H1 (cell line): ENCODE results near the gene R3HDM2. TPM values are rescaled to one million over a fixed set of nuclear protein-coding genes. Genes with fewer than 3 reads are reported as not detected.

Source experiments
- CTCF ChIA-PET: fragments of 300-600 bp; sonication (Branson Sonifier 250); formaldehyde crosslinking; loops from one replicate; lab custom pipeline; 2021; ENCODE audit not compliant: partially characterized antibody; lab: Charles Lee
- POLR2A ChIA-PET: fragments of 300-600 bp; sonication (Branson Sonifier 250); formaldehyde crosslinking; loops from one replicate; lab custom pipeline; 2021; ENCODE audit warnings: inconsistent platforms; ENCODE audit not compliant: partially characterized antibody; lab: Charles Lee
- DNase-seq, 2 experiments: peaks; one replicate each; pipeline versions ENCODE4 v3.0.0 to v3.0.0-alpha.2; 2010 to 2022; ENCODE audit warnings: low spot score in 2 of 2, low read depth in 1 of 2, mixed read lengths in 1 of 2
- FAIRE-seq: peaks from 2 replicates; lab custom pipeline; 2011; peaks lifted over from hg19 to GRCh38; lab: Jason Lieb, UNC
- H2AFZ ChIP-seq: 2 replicates; pipeline ENCODE4 v1.8.1; 2012; ENCODE audit warnings: low read length, inconsistent platforms
- H2AK5ac ChIP-seq: 2 replicates; pipeline ENCODE4 v1.6.1; 2013; ENCODE audit warnings: low read depth, low read length
- H2BK120ac ChIP-seq: replicated peaks from 2 replicates; pipeline ENCODE3; 2013; ENCODE audit warnings: low read depth, low read length, inconsistent platforms
- H2BK12ac ChIP-seq: 2 replicates; pipeline ENCODE4 v1.6.1; 2013; ENCODE audit warnings: low read depth, low read length
- H2BK15ac ChIP-seq: 2 replicates; pipeline ENCODE4 v1.6.1; 2013; ENCODE audit warnings: low read length
- H2BK20ac ChIP-seq: 2 replicates; pipeline ENCODE4 v1.6.1; 2013; ENCODE audit warnings: low read length
- H2BK5ac ChIP-seq: 2 replicates; pipeline ENCODE4 v1.6.1; 2013; ENCODE audit warnings: low read depth, low read length
- H3K14ac ChIP-seq: 2 replicates; pipeline ENCODE4 v1.6.1; 2013; ENCODE audit warnings: inconsistent platforms; ENCODE audit not compliant: insufficient read length
- H3K18ac ChIP-seq: 2 replicates; pipeline ENCODE4 v1.6.1; 2013; ENCODE audit warnings: low read length; ENCODE audit errors: extremely low read depth
- H3K23ac ChIP-seq: 2 replicates; pipeline ENCODE4 v1.6.1; 2013; ENCODE audit warnings: inconsistent platforms; ENCODE audit not compliant: insufficient read length
- H3K23me2 ChIP-seq: 2 replicates; pipeline ENCODE4 v1.6.1; 2013; ENCODE audit warnings: low read depth, low read length
- H3K27ac ChIP-seq: 2 replicates; pipeline ENCODE4 v1.6.1; 2011; ENCODE audit warnings: low read depth, low read length, inconsistent platforms
- H3K27me3 ChIP-seq, 4 experiments: replicated peaks in 1 of 4; 1 replicate in 1 of 4; 2 replicates in 3 of 4; pipeline versions ENCODE4 v1.6.1 to v1.8.1; 2011 to 2013; ENCODE audit warnings: low read length in 3 of 4, mild to moderate bottlenecking in 3 of 4, inconsistent platforms in 2 of 4, mixed read lengths in 2 of 4, moderate library complexity in 1 of 4; ENCODE audit not compliant: control insufficient read depth in 3 of 4, insufficient read depth in 3 of 4; ENCODE audit errors: extremely low read depth in 1 of 4
- H3K36me3 ChIP-seq, 4 experiments: 2 replicates each; pipeline versions ENCODE4 v1.6.1 to v1.8.1; 2011 to 2013; ENCODE audit warnings: mild to moderate bottlenecking in 4 of 4, low read length in 3 of 4, moderate library complexity in 2 of 4, control low read depth in 1 of 4, inconsistent platforms in 1 of 4; ENCODE audit not compliant: insufficient read depth in 4 of 4, control insufficient read depth in 2 of 4
- H3K4ac ChIP-seq: replicated peaks from 2 replicates; pipeline ENCODE3; 2013; ENCODE audit warnings: low read length, low read depth, mixed read lengths, inconsistent platforms; ENCODE audit not compliant: insufficient read length
- H3K4me1 ChIP-seq, 4 experiments: replicated peaks in 1 of 4; 1 replicate in 1 of 4; 2 replicates in 3 of 4; pipeline versions ENCODE4 v1.6.1 to v1.8.1; 2011 to 2013; ENCODE audit warnings: low read length in 3 of 4, inconsistent platforms in 2 of 4, mixed read lengths in 1 of 4; ENCODE audit not compliant: insufficient read depth in 4 of 4, control insufficient read depth in 3 of 4
- H3K4me2 ChIP-seq, 2 experiments: 2 replicates each; pipeline versions ENCODE4 v1.6.1 to v1.8.1; 2011 to 2013; ENCODE audit warnings: low read depth in 2 of 2, low read length in 2 of 2, control low read depth in 1 of 2, inconsistent platforms in 1 of 2, mild to moderate bottlenecking in 1 of 2; ENCODE audit not compliant: insufficient read depth in 1 of 2
- H3K4me3 ChIP-seq, 4 experiments: fragments of 200-600, 300-600 bp in 1 of 4; sonication (generic), shearing (Covaris generic), sonication (Bioruptor Twin) in 1 of 4; 2 replicates each; pipeline versions ENCODE4 v1.5.1 to v1.8.1; 2011 to 2016; ENCODE audit warnings: low read length in 4 of 4, low read depth in 3 of 4, control low read depth in 2 of 4, inconsistent platforms in 2 of 4, mild to moderate bottlenecking in 2 of 4, mixed read lengths in 1 of 4, moderate library complexity in 1 of 4; ENCODE audit not compliant: insufficient read depth in 2 of 4; ENCODE audit errors: extremely low read depth in 1 of 4
- H3K56ac ChIP-seq: replicated peaks from 2 replicates; pipeline ENCODE3; 2013; ENCODE audit warnings: low read depth, mild to moderate bottlenecking, mixed read lengths, low read length, inconsistent platforms; ENCODE audit not compliant: insufficient read length
- H3K79me1 ChIP-seq: 2 replicates; pipeline ENCODE4 v1.6.1; 2013; ENCODE audit warnings: low read depth, low read length, control low read depth
- H3K79me2 ChIP-seq, 2 experiments: 2 replicates each; pipeline versions ENCODE4 v1.6.1 to v1.8.1; 2012 to 2013; ENCODE audit warnings: low read length in 2 of 2, mild to moderate bottlenecking in 2 of 2, inconsistent platforms in 1 of 2; ENCODE audit not compliant: insufficient read depth in 2 of 2, control insufficient read depth in 1 of 2
- H3K9ac ChIP-seq, 4 experiments: replicated peaks in 1 of 4; 1 replicate in 1 of 4; 2 replicates in 3 of 4; pipeline versions ENCODE4 v1.6.1 to v1.8.1; 2011 to 2013; ENCODE audit warnings: low read depth in 3 of 4, low read length in 3 of 4, control low read depth in 2 of 4, mild to moderate bottlenecking in 2 of 4, moderate library complexity in 2 of 4, inconsistent platforms in 1 of 4; ENCODE audit errors: extremely low read depth in 1 of 4
- H3K9me3 ChIP-seq, 2 experiments: 2 replicates each; pipeline versions ENCODE4 v1.6.1 to v1.8.1; 2012 to 2013; ENCODE audit warnings: mild to moderate bottlenecking in 2 of 2, moderate library complexity in 2 of 2, control low read depth in 1 of 2, inconsistent platforms in 1 of 2, low read depth in 1 of 2, low read length in 1 of 2, mixed read lengths in 1 of 2; ENCODE audit not compliant: insufficient read depth in 2 of 2
- H4K20me1 ChIP-seq, 2 experiments: replicated peaks in 1 of 2; 2 replicates each; pipeline versions ENCODE3 to v1.8.1; 2011 to 2013; ENCODE audit warnings: inconsistent platforms in 2 of 2, low read length in 2 of 2, mild to moderate bottlenecking in 1 of 2; ENCODE audit not compliant: insufficient read depth in 2 of 2, control insufficient read depth in 1 of 2
- H4K5ac ChIP-seq: 2 replicates; pipeline ENCODE4 v1.6.1; 2013; ENCODE audit warnings: low read length, low read depth, mixed read lengths, inconsistent platforms; ENCODE audit not compliant: insufficient read length
- H4K8ac ChIP-seq: 2 replicates; pipeline ENCODE4 v1.8.0; 2013; ENCODE audit warnings: mild to moderate bottlenecking, moderate library complexity, low read length, inconsistent platforms; ENCODE audit not compliant: insufficient read depth; ENCODE audit errors: extremely low read depth
- H4K91ac ChIP-seq: replicated peaks from 2 replicates; pipeline ENCODE3; 2013; ENCODE audit warnings: low read length, mixed read lengths, inconsistent platforms; ENCODE audit not compliant: insufficient read length
- ATF3 ChIP-seq: IDR thresholded peaks from 2 replicates; pipeline ENCODE4 v1.6.1; 2011; ENCODE audit warnings: low read depth, mild to moderate bottlenecking, low read length; ENCODE audit not compliant: insufficient read depth
- BCL11A ChIP-seq, 2 experiments: IDR thresholded peaks; one replicate each; pipeline ENCODE4 v1.6.1; 2011; ENCODE audit warnings: low read depth in 2 of 2, low read length in 2 of 2, mild to moderate bottlenecking in 2 of 2
- CEBPB ChIP-seq: IDR thresholded peaks from 2 replicates; pipeline ENCODE4 v1.6.1; 2012; ENCODE audit warnings: low read depth, low read length
- CHD1 ChIP-seq: IDR thresholded peaks from 2 replicates; pipeline ENCODE4 v1.6.1; 2012; ENCODE audit warnings: low read depth, low read length, improper control_type of control experiment
- CHD2 ChIP-seq: IDR thresholded peaks from 2 replicates; pipeline ENCODE4 v1.6.1; 2012; ENCODE audit warnings: low read length, improper control_type of control experiment
- CREB1 ChIP-seq: IDR thresholded peaks from 2 replicates; pipeline ENCODE4 v1.6.1; 2012; ENCODE audit warnings: inconsistent platforms
- E2F6 ChIP-seq: IDR thresholded peaks from 2 replicates; pipeline ENCODE4 v1.6.1; 2012; ENCODE audit warnings: inconsistent platforms
- MAFK ChIP-seq: IDR thresholded peaks from 2 replicates; pipeline ENCODE4 v1.6.1; 2012; ENCODE audit warnings: low read depth, mild to moderate bottlenecking, improper control_type of control experiment, low read length
- NRF1 ChIP-seq: IDR thresholded peaks from 2 replicates; pipeline ENCODE4 v1.6.1; 2011; ENCODE audit warnings: mild to moderate bottlenecking, low read depth, low read length, improper control_type of control experiment
- POLR2AphosphoS5 ChIP-seq: IDR thresholded peaks from 2 replicates; pipeline ENCODE4 v1.6.1; 2011; ENCODE audit warnings: low read depth, low read length
- RBBP5 ChIP-seq: IDR thresholded peaks from 2 replicates; pipeline ENCODE4 v1.7.1; 2012; ENCODE audit warnings: low read depth, mild to moderate bottlenecking, inconsistent platforms, low read length, moderate library complexity, borderline replicate concordance
- SAP30 ChIP-seq: fragments of 300-600 bp; sonication (generic); IDR thresholded peaks from 2 replicates; pipeline ENCODE4 v1.7.1; 2012; ENCODE audit warnings: low read length, moderate library complexity, mild to moderate bottlenecking, inconsistent platforms; ENCODE audit not compliant: insufficient read depth, insufficient replicate concordance
- SIRT6 ChIP-seq: IDR thresholded peaks from one replicate; pipeline ENCODE4 v1.7.1; 2012; ENCODE audit warnings: low read length, inconsistent platforms
- SP2 ChIP-seq: IDR thresholded peaks from 2 replicates; pipeline ENCODE4 v1.6.1; 2012; ENCODE audit warnings: mild to moderate bottlenecking, low read length, inconsistent platforms
- TAF1 ChIP-seq: IDR thresholded peaks from 2 replicates; pipeline ENCODE4 v1.6.1; 2011; ENCODE audit warnings: mild to moderate bottlenecking, low read depth, low read length
- WGBS, 2 experiments: shearing (Covaris generic) in 1 of 2; methylation state at CpG; one replicate each; pipeline versions ENCODE4 v1.1.6 to v1.1.7; 2013 to 2015; ENCODE audit warnings: low lambda C conversion rate in 2 of 2, mixed read lengths in 2 of 2, inconsistent platforms in 1 of 2, low coverage in 1 of 2, missing lambda C conversion rate in 1 of 2; ENCODE audit not compliant: insufficient replicate concordance in 2 of 2, insufficient coverage in 1 of 2, insufficient read length in 1 of 2; ENCODE audit errors: extremely low coverage in 1 of 2, missing lambda C conversion rate in 1 of 2; 5-methylcytosine and 5-hydroxymethylcytosine counted together
- polyA plus RNA-seq, 7 experiments: library from polyadenylated mRNA; depleted of rRNA in 3 of 7; stranded (reverse) in 5 of 7; unstranded in 2 of 7; fragments of >200 nt in 5 of 7; fragments of 200-250 nt in 2 of 7; gene quantifications; 1 replicate in 5 of 7; 2 replicates in 1 of 7; 4 replicates in 1 of 7; pipeline versions ENCODE4 v1.2.1 to v1.2.3, GENCODE V29; 2011 to 2013; ENCODE audit warnings: missing spikeins in 2 of 7, mixed read lengths in 2 of 7
- total RNA-seq: library from RNA; stranded (reverse); fragmentation: NEBNext Ultra II Directional; extraction: Animal tissue kit (Norgen Biotek cat#: 25700); gene quantifications from 2 replicates; pipeline ENCODE4 v1.2.1, GENCODE V29; 2021

Gene R3HDM2
- total and polyA plus RNA-seq, 2 of the 8 experiments (the other 6 are each of a cell fraction or from before 2014, with no cell fraction given) = 25.6 to 27.0 TPM

GRCh38 chr12:57203791-57204190, 227.1 kb downstream of the R3HDM2 start:
- Histone ChIP-seq H2AFZ (no peak overlapping the region), H3K36me3 (peaks cover 38 to 86% (median 72%) of the 10 kb centered on the region in 4 experiments), H4K20me1 (peaks cover 10 to 22% of the 10 kb centered on the region in 2 experiments), H3K4me3 (no peak overlapping the region), H4K91ac (no peak overlapping the region), H3K27me3 (no peaks in the 10 kb centered on the region), H3K23me2 (no peaks in the 10 kb centered on the region), H3K27ac (no peak overlapping the region), H3K14ac (no peak overlapping the region), H3K23ac (no peak overlapping the region), H2BK20ac (no peak overlapping the region), H4K5ac (no peak overlapping the region), H3K4ac (no peak overlapping the region), H2BK5ac (no peak overlapping the region; the same call in 1 of the 2 replicates), H3K4me1 (no peaks in the 10 kb centered on the region), H3K18ac (no peak overlapping the region), H2BK12ac (no peak overlapping the region), H3K79me1 (no peaks in the 10 kb centered on the region; the same call in 1 of the 2 replicates), H3K56ac (no peak overlapping the region), H3K9ac (no peak overlapping the region), H3K79me2 (no peaks in the 10 kb centered on the region), H2BK120ac (no peak overlapping the region), H3K4me2 (no peak overlapping the region), H2BK15ac (no peak overlapping the region), H2AK5ac (no peak overlapping the region), H3K9me3 (no peaks in the 10 kb centered on the region), H4K8ac (no peak overlapping the region)
- no peak for DNase-seq
- ChIA-PET CTCF (no interaction called here), POLR2A (interaction anchor here (2.8 to 6.5 kb wide), 3 partner anchors 11 to 28 kb away, joined by 5 to 33 read pairs (median 7); partner anchors contain the start of gene SHMT2)
- FAIRE-seq = no peak
- 89% methylated on average over 11 of the region's 11 CpGs; no CpG with 5 or more reads in 1 of the 2 experiments for WGBS, 2 experiments
- no peak for TF ChIP-seq CHD2
- no peak for TF ChIP-seq CREB1
- no peak for TF ChIP-seq TAF1
- TF ChIP-seq RBBP5 = no peak
- no peak for TF ChIP-seq CHD1
- no peak for TF ChIP-seq SIRT6
- TF ChIP-seq BCL11A (IDR thresholded peaks at IDR 0.05; ENCODE audit: low read depth in 2 of 2, low read length in 2 of 2) = no peak
- TF ChIP-seq POLR2AphosphoS5 = no peak
- TF ChIP-seq CEBPB = no peak
- TF ChIP-seq MAFK = no peak
- no peak for TF ChIP-seq ATF3
- TF ChIP-seq SAP30 = no peak
- no peak for TF ChIP-seq SP2
- no peak for TF ChIP-seq NRF1
- no peak for TF ChIP-seq E2F6
